ENCODE measurements around the gene HMBS.
"Not testable (repeated sequence)": the region's sequence is repeated elsewhere in the genome, so short reads cannot be mapped to it uniquely, and the experiment has no call there.

The HMBS gene

DNA sequence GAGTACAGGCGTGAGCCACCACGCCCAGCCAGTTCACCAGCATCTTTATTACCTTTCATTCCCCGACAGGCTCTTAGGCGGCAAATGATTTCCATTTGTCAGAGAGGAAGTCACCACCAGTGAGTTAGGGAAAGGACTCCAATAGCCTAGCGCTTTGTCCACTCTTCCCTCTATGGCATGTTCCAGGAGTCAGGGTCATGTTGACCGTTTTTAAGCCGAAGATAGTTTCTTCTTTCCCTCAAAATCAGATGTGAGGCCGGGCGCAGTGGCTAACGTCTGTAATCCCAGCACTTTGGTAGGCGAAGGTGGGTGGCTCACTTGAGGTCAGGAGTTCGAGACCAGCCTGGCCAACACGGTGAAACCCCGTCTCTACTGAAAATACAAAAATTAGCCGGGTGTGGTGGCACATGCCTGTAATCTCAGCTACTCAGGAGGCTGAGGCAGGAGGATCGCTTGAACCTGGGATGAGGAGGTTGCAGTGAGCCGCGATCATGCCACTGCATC, 18.5 kb downstream of the HMBS start:
- not testable (repeated sequence) for DNase-seq

DNA sequence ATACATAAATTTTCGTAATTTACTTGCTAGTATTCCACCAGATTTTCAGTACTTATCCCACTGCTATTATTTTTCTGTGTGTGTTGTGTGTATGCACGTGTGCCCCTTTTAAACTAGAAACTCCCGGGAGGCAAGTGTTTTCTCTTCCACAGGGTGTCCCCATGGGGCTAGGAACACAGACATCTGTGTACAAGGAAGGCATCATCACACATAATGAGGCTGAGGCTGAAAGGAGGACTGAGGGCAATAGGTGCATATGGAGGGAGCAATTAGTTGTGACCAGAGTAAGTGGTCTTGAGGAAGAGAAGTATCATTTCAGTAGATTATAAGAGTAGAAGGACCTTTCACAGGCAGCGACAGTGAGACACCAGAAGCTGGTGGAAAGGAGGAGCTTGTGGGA, 19.1 kb downstream of the HMBS start:
- DNase-seq = no peak

DNA sequence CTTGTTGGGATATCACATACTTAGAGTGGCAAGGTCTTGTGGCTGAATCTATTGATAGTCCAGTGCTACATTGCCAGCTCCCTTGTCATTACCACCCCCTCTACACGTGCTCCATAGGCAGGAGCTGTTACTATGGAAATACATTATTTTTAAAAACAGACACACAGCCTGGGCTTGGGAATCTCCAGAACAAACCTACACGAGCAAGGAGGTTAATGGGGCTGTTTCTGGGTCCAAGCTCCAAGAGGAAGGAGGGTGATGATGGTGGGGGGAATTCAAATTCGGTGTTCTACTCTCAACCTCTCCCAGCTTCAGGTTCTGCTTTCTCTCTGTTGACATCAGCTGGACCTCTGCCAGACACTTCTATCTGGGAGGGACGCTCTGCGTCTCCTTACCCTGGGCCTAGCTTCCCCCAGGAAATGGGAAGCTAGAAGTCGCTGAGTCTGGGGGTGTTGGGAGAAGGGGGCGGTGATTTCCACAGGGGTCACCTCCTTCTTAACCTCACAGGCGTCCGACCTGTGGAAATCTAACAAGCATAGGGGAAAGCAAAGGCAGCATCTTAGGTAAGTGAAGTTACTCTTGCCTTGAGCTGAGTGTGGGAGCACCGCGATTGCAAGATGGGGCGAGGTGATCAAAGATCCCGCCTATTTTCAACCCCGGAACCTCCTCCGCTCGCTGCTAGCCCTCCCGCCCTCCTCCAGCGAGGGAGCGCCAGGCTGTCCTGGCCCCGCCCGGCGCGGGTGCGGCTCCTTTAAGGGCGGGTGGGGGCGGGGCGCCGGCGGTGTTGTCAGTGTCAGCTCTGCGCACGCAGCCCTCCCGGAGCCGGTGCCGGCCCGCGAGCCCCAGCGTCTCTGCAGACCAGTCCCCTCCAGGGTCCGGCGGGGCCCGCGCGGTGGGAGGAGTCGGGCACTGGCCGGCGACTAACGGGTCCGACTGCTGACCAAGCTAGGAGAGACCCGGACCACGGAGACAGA, 22.2 kb downstream of the HMBS start, which contains the start of gene C2CD2L:
Gene C2CD2L, plus strand, starts transcription at position 781 of the 974 bp plus-strand sequence. CDS start 398 bp downstream, outside the sequence.
- peak; percentile 74 for DNase-seq

DNA sequence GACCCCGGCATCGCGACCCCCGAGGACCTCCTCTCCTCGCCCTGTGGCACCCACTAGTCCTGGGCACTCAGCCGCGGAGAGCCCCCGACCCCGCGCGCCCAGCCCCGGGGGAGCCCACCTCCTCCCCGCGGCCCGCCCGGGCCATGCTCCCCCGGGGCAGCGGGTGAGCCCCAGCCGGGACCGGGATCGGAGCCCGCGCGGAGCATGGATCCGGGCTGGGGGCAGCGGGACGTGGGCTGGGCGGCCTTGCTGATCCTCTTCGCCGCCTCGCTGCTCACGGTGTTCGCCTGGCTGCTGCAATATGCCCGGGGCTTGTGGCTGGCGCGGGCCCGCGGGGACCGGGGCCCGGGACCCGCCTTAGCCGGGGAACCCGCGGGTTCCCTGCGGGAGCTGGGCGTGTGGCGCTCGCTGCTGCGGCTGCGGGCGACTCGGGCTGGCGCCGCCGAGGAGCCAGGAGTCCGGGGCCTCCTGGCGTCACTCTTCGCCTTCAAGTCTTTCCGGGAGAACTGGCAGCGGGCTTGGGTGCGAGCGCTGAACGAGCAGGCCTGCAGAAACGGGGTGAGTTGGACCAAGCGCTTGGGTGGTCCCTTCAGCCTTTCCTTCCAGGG, 23.0 kb downstream of the HMBS start:
- no peak for DNase-seq

DNA sequence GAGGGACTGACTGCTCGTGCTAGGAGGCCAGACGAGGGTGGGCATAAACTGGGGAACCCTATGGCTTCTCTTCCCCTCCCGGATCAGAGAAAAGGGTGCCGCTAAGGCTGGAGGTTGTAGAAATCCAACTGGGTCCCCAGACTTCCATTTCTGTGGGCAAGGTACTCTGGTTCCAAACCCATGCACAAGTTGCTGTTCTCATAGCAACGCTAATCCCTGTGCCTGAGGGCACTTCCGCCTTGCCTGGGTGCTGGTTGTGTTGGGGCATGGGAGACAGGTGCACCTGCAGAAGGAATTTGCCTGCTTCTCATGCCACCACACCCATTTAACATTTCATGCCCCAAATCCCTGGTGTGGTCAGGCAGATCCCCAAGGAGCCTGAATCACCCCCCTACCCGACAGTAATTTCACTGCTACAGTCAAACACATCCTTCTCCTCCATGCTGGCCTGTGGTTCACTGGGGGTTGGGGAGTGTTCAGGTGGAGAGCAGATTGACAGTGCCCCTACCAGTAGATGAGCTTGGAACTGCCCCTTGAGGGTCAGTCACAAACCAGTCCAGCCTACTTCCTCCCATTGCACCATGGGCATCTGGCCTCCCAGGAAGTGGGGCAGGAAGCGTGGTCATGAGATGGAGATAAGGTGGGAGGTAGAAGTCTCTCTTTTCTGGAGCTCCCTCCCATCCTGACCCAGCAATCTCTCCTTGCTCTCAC, 23.6 kb downstream of the HMBS start:
- DNase-seq = no peak

DNA sequence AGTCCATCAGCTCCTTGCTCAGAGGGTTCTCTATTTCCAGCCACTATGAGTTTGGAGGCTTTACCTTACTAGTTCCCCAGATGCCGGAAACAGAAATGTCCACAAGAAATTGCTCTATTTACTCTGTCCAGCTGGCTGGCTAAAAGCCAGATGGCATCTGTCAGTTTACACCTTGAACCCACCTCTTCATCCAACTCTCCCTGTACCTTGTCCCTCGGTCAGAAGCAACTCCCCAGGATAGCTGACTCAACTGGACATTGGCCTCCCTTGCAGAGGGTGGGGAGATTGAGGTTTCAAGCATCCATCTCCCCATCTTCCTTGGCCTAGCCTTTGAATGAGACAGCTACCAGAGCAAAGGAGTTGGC, 24.2 kb downstream of the HMBS start:
- no peak for DNase-seq

DNA sequence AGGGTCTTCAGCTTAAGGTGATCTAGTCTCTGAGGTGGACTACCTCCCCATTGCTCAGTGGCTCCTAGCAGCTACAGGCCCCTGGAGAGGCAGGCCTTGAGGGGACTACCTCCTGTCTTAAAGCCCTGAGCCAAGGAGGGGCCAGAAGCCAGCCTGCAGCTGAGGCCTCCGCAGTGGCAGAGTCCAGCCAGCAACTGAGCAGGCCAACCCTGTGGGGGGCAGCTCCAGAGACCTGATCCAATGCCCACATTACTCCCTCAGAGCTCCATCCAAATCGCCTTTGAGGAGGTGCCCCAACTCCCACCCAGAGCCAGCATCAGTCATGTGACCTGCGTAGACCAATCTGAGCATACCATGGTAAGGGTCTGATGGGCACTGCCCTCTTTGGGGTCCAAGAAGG, 25.2 kb downstream of the HMBS start:
- DNase-seq = no peak

DNA sequence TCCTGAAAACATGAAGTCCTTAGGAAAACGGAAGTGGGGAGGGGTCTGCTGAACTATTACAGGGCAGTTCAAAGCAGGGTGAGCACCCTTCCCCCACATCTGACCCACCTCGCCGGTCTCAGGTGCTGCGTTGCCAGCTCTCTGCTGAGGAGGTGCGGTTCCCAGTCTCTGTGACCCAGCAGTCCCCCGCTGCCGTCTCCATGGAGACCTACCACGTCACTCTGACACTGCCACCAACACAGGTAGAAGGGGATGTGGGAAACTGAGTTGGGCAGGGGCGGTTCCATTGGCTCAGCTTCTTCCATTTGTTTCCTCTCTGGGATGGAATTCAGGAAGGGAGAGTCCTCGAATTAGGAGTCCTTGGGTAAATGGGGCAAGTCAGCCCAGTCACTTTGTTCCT, 25.8 kb downstream of the HMBS start:
- DNase-seq = no peak

DNA sequence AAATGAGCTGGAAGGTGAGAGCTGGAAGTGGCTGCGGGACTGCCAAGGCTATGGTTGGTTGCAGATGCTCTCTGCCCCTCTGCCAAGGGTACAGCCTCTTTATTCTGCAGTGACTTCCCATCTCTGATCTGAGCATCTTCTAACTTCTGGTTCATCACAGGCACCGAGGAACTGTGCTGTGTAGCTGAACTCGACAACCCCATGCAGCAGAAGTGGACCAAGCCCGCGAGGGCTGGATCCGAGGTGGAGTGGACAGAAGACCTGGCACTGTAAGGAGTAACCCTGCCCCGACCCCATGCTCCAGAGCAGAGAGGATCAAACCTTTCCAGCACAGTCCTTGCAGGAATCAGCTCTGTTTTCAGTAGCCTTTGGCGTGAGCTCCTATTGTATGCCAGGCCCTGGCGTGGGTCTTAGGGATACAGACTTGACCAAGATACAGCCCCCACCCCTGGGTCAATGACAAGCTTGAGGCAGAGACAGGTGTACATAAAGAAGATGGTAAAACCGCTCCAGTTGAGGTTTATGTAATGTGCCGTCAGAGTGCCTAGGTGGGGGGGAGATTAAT, 26.8 kb downstream of the HMBS start:
- DNase-seq = no peak

DNA sequence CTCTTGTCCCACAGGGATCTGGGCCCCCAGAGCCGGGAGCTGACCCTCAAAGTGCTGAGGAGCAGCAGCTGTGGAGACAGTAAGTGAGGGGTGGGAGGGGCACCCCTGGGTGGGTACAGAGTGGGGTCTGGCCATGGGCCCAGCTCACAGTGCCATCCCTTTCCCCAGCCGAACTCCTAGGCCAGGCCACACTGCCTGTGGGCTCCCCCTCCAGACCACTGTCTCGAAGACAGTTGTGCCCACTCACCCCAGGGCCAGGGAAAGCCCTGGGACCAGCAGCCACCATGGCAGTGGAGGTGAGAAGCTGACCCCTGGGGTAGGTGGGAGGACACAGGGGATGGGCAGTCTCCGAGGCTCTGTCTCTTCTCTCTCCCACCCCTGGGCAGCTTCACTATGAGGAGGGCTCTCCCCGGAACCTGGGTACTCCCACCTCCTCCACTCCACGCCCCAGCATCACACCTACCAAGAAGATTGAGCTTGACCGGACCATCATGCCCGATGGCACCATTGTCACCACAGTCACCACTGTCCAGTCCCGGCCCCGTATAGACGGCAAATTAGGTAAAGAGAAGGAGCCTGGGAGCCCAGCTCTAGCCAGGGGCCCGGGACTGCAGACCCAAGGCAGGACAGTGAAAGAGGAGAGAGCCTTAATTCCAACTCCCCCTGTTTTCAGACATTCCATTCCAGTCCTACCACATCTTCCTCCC, 27.8 kb downstream of the HMBS start:
- DNase-seq = no peak

DNA sequence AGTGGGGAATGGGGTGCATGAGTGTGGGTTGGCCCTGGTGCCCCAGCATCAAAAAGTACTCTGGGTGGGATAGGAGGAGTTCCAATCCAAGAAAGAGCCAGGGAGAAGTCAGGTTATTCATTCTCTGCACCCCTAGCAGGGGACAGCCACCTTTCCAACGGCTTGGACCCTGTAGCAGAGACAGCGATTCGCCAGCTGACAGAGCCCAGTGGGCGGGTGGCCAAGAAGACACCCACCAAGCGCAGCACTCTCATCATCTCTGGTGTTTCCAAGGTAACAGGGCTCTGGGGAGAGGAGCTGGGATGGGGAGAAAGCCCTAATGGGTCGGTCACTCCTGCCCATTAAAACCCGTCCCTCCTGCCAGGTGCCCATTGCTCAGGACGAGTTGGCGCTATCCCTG, 29.0 kb downstream of the HMBS start:
- no peak for DNase-seq

DNA sequence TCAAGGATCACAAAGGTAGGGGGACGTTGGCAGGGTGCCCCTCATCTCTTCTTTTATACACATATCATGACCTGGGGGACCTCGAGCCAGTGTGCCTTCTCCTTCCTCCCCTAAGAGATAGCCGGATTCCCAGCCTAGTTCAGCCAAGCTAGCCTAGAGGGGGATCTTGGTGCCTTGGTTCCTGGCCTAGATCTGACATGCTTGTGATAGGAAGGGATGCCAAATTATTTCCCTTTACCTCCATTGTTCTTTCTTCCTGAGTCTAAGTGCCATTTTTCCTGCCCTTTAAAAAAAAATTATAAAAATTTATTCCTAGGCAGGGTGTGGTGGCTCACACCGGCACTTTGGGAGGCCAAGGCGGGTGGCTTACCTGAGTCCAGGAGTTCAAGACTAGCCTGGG, 29.7 kb downstream of the HMBS start:
- DNase-seq = no peak

DNA sequence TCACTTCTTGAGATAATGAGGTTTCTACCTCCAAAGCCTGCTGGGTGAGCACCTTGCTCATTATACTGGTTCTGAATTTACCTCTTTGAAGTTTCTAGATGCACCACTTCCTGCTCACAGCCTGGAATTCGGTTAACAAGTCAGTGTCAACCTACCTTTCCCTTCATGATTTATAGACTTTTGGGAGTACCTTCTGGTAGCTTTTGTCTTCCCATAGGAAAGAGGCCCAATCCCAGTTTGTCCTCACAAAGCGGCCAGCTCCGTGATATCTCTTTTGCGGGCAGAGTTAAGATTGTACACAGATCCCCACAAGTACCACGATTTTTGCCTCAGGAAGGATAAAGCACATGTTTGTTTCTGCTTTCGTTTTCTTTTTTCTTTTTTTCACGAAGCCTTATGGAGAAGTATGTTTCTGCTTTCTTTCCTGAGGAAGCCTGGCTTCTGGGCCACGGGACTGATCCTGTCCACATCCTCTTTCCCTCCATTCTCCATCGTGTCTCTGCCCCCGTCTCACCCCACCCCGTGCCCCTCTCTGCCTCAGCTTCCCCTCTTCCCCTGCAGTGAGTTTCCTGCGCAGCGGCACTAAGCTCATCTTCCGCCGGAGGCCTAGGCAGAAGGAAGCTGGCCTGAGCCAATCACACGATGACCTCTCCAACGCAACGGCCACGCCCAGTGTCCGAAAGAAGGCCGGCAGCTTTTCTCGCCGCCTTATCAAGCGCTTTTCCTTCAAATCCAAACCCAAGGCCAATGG, 31.0 kb downstream of the HMBS start:
- no peak for DNase-seq

DNA sequence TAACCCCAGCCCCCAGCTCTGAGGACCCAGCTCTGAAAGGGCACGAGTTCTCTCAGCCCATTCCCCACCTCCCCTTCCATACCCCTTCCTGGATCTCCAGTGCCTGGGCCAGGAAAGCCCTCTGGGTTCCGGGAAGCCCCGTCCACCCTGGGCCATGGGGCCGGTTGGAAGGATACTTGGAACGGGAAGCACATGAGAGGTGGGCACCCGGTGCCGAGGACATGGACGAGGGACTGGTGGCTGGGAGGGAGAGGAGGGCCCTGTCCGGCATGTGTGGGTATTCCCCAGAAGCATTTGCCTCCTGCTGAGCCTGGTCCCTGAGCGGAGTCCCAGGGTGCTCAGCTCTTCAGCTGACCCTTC, 31.5 kb downstream of the HMBS start:
- no peak for DNase-seq

DNA sequence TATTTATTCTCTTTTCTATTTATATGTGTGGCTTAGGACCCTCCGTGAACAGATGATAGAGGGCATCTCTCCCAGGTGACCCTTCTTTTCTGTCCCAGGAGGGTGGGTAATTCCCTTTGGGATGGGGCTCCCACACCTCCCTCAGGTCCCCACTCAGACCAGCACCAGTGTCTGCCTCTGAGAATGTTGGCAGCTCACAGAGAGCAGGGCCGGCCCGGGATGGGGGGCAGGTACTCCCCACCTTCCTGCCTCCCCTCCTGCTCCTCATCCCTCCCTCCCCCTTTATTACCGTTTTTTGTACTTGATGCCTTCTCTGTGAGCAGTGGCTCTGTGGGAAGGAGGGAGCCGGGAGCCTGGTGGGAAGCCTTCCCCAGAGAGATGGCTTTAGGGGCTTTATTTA, 31.9 kb downstream of the HMBS start:
- DNase-seq = no peak

DNA sequence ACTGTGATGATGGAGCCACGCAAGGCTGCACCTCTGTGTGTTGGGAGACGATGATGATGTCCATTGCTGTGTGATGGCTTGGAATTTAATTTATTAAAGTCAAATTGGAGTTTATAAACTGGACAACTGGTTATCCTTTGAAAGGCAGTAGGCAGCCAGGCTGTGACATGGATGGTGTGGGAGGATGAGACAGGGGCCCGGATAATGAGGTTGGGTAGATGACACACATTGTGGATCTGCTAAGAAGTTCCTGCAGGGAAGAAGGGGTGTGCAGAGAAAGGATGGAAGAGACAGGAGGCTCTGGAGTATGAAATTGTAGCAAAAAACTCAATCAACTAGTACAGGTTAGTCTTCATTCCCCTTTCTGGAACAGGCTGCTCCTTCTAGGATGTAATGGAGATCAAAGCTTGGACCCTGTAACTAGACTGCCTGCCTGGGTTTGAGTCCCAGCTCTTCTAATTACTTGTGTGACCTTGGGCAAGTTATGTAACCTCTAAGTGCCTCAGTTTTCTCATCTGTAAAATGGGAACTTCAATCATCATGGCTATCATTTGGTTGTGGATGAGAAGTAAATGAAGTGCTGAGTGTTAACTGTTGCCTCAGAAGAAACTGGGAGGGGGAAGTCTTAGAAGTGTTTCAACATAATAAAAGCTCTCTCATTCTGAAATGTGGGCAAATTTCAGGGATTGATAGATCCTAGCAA, 32.5 kb downstream of the HMBS start:
- no peak for DNase-seq

DNA sequence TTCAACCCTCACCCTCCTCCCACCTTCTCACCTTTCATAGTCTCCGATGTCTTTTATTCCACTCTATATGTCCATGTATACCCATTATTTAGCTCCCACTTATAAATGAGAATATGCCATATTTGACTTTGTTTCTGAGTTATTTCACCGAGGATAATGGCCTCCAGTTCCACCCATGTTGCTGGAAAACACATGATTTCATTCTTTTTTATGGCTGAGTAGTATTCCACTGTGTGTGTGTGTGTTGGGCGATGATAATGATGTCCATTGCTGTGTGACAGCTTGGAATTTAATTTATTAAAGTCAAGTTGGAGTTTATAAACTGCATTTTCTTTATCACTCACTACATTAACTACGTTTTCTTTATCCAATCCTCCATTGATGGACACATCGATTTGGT, 33.5 kb downstream of the HMBS start:
- DNase-seq = no peak

DNA sequence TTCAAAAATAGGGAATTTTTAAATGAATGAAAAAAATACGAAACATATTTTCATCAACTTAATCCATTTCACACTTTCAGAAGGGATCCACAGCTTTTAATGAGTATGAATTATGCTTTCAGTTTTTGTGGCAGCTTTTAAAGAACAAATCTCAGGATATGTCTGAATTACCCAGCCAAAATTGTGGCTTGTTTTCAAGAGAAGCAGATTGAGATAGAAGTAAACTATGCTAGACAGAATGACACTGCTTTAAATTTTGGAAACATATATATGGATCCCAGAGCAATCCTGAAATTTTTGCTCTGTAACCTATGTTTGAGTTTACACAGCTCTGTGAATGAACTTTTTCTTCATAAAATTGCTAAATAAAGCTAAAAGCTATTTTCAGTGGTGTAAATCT, 34.3 kb downstream of the HMBS start:
- no peak for DNase-seq

DNA sequence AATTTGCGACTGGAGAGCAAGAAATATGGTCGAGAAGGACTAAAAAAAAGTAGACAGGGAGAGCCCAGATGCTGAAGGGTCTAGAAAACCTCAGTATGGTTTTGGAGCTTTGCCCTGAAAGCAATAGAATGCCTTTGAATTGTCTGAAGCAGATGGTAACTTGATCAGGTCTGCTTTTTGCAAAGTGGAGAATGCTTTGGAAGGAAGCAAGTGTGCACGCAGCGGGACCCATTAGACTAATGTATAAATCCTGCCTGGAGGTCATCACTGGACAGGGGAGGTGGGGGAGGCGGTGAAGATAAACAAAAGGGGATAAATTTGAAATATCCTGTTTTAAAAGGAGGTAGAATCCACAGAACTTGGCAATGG, 35.9 kb downstream of the HMBS start:
- peak; percentile 26 for DNase-seq

DNA sequence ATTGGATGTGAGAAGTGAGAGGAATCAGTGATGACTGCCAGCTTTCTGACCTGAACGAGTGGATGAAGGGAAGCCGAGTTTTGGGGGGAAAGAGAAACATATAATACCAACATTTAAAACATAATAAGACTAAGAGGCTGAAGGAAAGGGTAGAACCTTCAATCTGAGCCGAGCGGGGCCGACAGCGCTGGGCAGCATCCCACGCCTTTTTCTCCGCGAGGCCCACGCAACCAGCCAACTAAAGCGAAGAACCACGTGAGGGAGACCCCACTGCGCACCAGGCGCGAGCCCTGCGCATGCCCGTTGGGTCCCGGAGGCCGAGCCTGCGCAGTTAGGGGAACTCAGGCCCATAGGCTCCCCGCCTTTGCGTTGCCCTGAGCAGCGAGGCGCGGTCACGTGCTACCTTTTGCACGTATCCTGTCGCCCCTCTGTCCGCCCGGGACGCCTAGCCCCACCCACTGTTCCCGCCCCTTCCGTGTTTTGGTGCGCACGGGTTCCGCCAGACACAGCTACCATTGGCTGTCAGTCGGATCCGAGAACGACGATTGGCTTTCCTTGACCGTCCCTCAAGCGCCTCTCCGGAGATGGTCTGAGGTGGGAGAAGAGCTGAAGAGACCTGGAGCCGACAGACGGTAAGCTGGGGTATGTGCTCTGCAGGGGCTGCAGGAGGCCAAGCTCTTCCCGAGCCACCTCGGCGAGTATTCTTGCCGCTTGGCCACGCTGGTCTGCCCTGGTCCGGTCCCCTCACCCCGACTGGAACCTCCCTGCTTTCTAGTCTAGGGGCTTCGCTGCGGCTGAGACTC, 36.5 kb downstream of the HMBS start, which contains the start of gene HINFP:
Gene HINFP, plus strand, starts transcription at position 573 of the 803 bp plus-strand sequence. CDS start 5,365 bp downstream, outside the sequence.
- peak; percentile 99 for DNase-seq

All from NCI-H446 treated with DMSO at 0.1 percent for 48 hours (cell line).